GM12891 (cell line): ENCODE results near the gene CHCHD6.

Source experiments
- POLR2A ChIP-seq: IDR thresholded peaks from 2 replicates; pipeline ENCODE4 v1.6.1; 2011; ENCODE audit warnings: low read depth, low read length, control low read depth
- POLR2AphosphoS5 ChIP-seq: IDR thresholded peaks from 2 replicates; pipeline ENCODE4 v1.6.1; 2011; ENCODE audit warnings: low read depth, low read length, control low read depth
- POU2F2 ChIP-seq: IDR thresholded peaks from 2 replicates; pipeline ENCODE4 v1.6.1; 2011; ENCODE audit warnings: low read depth, mild to moderate bottlenecking, control low read depth, low read length, moderate library complexity

GRCh38 chr3:126978291-126978690 is 274.3 kb downstream of the CHCHD6 start:
- no peak for TF ChIP-seq POLR2AphosphoS5
- TF ChIP-seq POLR2A, result no peak
- TF ChIP-seq POU2F2, result no peak
